HG03575 (cell line): Measurements from ENCODE around the gene LRRN4.

Experiments
- ATAC-seq: cut with Tn5 transposase; IDR thresholded peaks from one replicate; pipeline ENCODE4 v1.9.1; 2021; ENCODE audit not compliant: unreplicated experiment, insufficient number of reproducible peaks, low FRiP score; ENCODE audit errors: extremely low read depth

LRRN4 gene

GRCh38 chr20:6053776-6054688 lies at the start of gene LRRN4:
Gene LRRN4 (minus strand): TSS chr20:6054060. CDS start chr20:6052799, 1,261 bp downstream.
- no peak for ATAC-seq

DNA sequence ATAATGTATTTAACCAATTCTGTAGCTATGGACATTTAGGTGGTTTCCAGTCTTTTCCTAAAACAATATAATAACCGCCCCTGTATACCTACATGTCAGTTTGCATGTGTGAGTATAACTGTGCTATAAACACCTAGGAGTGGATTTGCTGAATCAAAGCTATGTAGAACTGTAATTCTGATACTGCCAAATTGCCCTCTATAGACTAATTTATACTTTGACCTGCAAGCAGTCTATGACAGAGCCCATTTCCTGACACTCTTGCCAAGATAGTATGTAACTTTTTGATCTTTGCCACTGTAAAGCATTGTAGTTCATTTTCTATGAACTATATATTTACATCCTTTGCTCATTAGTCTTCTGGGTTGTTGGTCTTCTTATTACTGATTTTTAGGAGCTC lies 49.4 kb upstream of the LRRN4 start:
- ATAC-seq, result no peak

DNA sequence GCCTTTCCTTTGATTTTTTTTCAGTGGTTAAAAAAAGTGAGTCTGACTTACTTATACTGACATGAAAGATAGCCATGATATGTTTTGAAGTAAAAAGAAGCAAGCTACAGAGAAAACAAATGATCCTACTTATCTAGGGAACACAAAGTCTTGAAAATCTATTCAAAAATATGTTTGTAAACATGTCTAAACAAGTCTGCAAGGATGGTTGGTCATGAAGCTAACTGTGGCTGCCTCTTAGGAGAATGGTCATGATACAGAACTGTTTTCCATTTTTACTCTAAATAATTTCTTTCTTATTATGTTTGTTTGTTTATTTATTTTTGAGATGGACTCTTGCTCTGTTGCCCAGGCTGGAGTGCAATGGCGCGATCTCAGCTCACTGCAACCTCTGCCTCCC lies 47.5 kb upstream of the LRRN4 start:
- ATAC-seq, result no peak

- no peak for ATAC-seq
Measured at GRCh38 chr20:6100246-6100645, 46.4 kb upstream of the LRRN4 start.

DNA sequence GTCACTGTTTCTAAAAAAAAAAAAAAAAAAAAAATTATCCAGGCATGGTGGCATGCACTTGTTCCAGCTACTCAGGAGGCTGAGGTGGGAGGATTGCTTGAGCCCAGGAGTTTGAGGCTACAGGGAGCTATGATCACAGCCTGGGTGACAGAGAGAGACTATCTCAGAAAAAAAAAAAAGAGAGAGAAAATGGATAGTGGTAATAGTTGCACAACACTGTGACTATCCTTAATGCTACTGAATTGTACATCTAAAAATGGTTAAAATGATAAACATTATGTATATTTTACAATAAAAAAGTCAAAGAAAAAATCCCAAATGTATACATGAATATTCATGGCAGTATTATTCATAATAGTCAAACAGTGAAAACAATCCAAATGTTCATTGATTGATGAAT lies 46.0 kb upstream of the LRRN4 start:
- ATAC-seq, result no peak

DNA sequence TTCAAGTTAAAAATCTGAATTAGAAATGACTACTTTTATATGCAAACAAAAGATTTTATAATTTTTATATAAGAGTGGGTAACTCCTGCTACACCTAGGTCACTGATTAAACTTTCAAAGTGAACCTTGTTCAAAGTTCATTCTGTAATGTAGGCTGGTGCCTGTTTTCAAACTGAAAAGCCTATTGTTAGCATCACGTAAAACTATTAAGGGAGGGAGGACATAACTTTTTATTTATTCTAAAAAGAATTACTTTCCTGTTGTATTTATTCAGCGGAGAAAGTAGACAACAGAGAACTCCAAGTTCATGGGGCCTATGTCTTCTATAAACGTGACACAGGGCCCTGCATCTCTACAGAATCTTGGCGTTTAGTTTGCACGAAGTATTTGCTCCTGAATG lies 41.5 kb upstream of the LRRN4 start:
- ATAC-seq, result no peak

DNA sequence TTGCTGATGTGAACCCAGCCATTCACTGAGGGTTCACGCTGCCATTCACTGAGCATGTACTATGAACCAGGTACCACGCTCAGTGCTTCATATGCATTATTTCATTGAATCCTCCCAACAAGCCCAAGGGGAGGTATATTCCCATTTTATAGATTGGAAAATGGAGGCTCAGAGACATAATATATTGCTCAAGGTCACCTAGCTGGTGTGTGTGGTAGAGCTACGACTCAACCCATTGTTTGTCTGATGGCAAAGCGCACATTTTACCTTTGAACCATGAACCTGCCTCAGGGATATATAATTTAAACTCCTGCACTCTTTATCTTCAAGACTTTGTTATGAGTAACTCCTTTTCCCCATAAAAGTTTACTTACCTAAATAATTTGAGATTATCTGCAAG lies 40.7 kb upstream of the LRRN4 start:
- no peak for ATAC-seq

DNA sequence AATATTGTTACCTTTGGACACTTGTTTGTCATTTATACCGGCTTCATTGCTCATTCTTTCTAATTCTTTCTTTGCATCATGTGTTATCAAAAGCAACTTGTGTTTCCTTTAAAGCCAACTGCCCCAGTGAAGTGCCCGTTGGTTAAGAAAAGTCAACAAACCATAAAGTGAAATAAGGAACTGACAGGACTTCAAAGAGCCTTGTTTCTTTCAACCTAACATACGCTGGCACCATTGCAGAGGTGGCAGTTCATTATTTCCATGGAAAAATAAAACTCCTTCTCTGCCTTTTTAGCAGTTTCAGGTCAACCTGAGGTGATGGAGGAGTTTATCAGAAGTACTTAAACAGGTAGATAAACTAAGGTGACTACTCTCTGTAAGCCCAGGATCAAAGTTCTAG lies 40.2 kb upstream of the LRRN4 start:
- no peak for ATAC-seq

- no peak for ATAC-seq
Measured at GRCh38 chr20:6091661-6092060, 37.8 kb upstream of the LRRN4 start.

DNA sequence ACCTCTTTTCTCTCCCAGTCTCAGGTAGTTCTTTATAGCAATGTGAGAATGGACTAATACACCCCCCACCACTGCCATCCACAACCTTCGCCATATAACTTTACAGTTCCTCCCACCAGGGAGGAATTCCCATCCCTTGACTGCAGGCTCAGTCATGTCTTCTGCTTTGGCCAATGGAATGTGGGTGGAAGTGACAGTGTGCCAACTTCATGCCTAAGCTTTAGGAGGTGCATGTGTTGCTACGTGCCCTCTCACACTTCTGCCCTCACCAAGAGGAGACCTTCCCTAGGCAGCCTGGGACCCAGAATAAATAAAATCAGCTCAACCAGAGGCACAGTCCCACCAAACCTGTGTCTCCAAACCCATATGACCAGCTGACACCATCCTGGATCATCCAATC lies 33.0 kb upstream of the LRRN4 start:
- ATAC-seq, result no peak

DNA sequence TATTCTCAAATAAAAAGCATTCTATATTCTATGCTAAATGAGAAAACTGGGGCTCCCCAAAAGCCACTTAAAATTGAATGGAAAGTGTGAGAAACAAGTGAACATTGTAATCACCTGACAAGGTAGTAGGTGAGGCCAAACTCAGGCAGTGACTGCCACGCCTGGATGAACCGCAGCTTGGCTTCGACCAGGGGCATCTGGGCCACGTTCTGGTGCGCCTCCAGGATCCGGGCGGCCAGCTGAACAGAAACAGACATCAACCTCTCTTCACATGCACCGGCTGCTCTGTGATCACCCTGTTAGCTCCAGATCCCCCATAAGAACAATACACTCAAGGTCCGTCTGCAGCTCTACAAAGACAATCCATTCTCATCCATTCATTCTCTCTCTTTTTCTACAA lies 30.1 kb upstream of the LRRN4 start:
- no peak for ATAC-seq

DNA sequence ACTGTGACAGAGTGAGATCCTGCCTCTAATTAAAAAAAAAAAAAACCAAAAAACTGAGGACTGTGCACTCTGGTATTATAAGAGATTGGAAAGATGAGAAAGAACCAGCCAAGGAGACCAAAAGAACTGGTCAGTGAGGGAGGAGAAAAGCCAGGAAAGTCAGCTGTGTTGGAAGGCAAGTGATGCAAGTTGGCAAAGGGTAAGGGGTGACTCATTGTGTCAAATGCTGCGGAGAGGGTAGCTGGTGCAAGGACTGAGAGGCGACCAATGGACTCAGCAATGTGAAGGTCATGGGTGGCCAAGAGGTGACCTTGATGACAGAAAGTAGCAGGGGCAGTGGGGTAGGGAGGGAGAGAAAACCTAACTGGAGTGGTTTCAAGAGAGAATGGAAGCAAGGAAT lies 27.4 kb upstream of the LRRN4 start:
- no peak for ATAC-seq

GRCh38 chr20:6079016-6079415 lies 25.2 kb upstream of the LRRN4 start:
- ATAC-seq, result no peak

DNA sequence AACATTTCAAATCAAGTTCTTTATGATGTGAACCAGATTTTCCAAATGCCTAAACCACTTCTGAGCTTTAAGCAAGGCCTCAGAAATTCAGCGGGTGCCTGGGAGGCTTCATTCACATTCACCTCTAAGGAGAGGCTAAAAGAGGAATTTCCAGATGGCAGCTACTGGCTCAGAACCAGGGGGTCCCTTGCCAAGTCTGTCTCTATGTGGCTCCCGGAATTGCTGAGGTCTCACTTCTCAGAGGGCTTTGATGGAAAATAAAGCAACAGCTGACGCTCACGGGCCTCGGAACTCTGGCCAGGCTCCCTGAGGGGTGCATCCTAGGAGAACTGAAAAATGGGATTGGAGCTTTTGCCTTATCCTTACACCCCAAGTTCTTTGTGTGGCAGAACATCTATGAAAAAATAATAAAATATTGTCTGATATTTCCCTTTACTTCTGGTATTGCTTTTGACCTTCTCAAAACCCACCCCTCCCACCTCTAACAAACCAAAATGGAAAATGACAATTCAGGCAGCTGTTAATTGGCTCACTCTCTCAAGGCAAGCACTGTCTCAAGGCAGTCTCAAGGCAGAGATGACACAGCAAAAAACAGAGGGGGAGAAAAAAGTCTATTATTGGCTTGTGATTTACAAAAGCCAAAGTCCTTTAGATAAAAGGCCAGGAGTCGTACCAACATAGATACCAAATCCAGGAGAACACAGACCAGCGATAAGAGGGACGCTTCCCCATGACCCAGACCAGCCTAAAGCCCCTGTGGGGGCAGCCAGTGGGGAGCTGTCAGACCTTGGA lies 21.8 kb upstream of the LRRN4 start:
- ATAC-seq, result no peak

GRCh38 chr20:6074784-6075183 lies 20.9 kb upstream of the LRRN4 start:
- no peak for ATAC-seq

GRCh38 chr20:6074145-6074561 lies 20.3 kb upstream of the LRRN4 start:
- ATAC-seq, result no peak

DNA sequence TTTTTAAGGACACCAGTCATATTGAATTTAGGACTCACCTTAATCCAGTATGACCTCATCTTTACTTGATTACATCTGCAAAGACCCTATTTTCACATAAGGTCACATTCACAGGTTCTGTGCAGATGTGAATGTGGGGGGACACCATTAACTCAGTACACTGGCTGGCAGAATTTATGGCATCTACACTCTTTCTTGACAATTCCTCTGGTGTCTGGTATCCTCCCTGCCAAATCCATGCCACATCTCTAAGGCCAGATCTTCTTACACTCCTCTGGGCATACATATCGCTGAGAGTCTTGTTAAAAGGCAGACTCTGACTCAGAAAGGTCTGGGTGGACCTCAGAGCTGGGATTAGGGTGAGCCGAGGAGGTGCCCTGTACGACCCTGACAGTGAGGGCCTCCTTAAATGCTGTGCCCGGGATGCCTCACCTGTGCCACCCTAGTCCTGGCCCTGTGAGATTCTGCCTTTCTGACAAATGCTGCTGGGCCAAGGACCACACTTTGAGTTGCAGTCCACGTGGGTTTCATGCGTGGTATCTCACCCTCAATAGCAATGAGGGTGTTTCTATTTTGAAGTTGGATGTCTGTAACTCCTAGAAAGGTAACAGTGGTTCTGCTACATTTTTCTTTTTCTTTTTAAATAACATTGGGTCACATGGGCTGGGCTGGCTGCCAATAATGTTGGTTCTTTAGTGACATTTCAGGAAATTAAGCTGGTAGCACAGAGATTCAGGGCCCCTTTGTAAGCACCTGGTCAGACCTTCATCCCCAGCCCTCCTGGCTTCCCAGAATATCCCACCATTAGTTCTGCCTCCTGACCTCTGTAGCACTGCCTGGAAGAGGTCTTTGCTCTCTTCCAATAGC lies 17.2 kb upstream of the LRRN4 start:
- no peak for ATAC-seq

DNA sequence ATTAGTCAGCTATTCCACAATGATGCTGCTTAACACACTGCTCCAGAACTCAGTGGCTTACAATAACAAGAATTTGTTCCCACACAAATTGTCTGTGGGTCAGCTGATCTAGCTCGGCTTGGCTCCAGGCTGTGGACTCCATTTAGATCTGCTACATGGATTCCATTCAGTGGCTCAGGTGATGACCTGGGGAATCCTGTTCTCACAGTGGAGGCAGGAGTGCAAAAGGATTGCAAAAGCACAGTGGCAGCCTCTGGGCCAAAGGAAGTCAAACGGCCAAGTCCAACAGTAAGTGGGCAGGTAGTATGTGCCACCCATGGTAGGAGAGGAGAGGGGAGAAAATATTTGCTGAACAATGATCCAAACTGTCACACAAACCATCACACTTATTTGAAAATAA lies 15.8 kb upstream of the LRRN4 start:
- ATAC-seq, result no peak

- ATAC-seq, result no peak
Measured at GRCh38 chr20:6067763-6068318, 14.0 kb upstream of the LRRN4 start.
